ENCODE data around the gene SLCO3A1. TPM values are rescaled to one million over a fixed set of nuclear protein-coding genes. Genes with fewer than 3 reads are reported as not detected.

The SLCO3A1 gene
- total and polyA plus RNA-seq, 2 of the 8 experiments (the other 6 are each of a cell fraction or from before 2014, with no cell fraction given): 15.1 to 20.4 TPM

- Histone ChIP-seq H3K56ac (replicated peaks; ENCODE audit: insufficient read length, low read depth, low read length) (no peak overlapping the region), H4K5ac (ENCODE audit: insufficient read length, low read depth, low read length) (no peak overlapping the region), H2BK15ac (ENCODE audit: low read length) (no peak overlapping the region; the same call in 1 of the 2 replicates), H3K79me2 (ENCODE audit: control insufficient read depth in 1 of 2, insufficient read depth in 2 of 2, low read length in 2 of 2) (no peaks in the 10 kb centered on the region), H3K9me3 (ENCODE audit: insufficient read depth in 2 of 2, low read depth in 1 of 2, low read length in 1 of 2) (no peaks in the 10 kb centered on the region), H2AFZ (ENCODE audit: low read length) (no peak overlapping the region), H3K23me2 (ENCODE audit: low read depth, low read length) (no peaks in the 10 kb centered on the region), H3K9ac (replicated peaks in 1 of 4; ENCODE audit: extremely low read depth in 1 of 4, low read depth in 3 of 4, low read length in 3 of 4) (no peak overlapping the region), H3K27me3 (replicated peaks in 1 of 4; ENCODE audit: control insufficient read depth in 3 of 4, extremely low read depth in 1 of 4, insufficient read depth in 3 of 4, low read length in 3 of 4) (no peaks in the 10 kb centered on the region), H2AK5ac (ENCODE audit: low read depth, low read length) (no peak overlapping the region), H2BK5ac (ENCODE audit: low read depth, low read length) (no peak overlapping the region), H3K4ac (replicated peaks; ENCODE audit: insufficient read length, low read depth, low read length) (no peak overlapping the region), H2BK12ac (ENCODE audit: low read depth, low read length) (no peak overlapping the region), H3K36me3 (ENCODE audit: control insufficient read depth in 2 of 4, insufficient read depth in 4 of 4, low read length in 3 of 4) (no peaks in the 10 kb centered on the region), H3K14ac (ENCODE audit: insufficient read length) (no peak overlapping the region), H4K91ac (replicated peaks; ENCODE audit: insufficient read length, low read length) (no peak overlapping the region), H3K4me3 (ENCODE audit: extremely low read depth in 1 of 4, insufficient read depth in 2 of 4, low read depth in 3 of 4, low read length in 4 of 4) (no peak overlapping the region), H3K4me2 (ENCODE audit: insufficient read depth in 1 of 2, low read depth in 2 of 2, low read length in 2 of 2) (no peak overlapping the region), H3K18ac (ENCODE audit: extremely low read depth, low read length) (no peak overlapping the region), H3K79me1 (ENCODE audit: low read depth, low read length) (0 out of 2 replicates have a peak, but pooled peaks cover 2% of the 10 kb centered on the region), H4K20me1 (replicated peaks in 1 of 2; ENCODE audit: control insufficient read depth in 1 of 2, insufficient read depth in 2 of 2, low read length in 2 of 2) (no peaks in the 10 kb centered on the region), H4K8ac (ENCODE audit: extremely low read depth, insufficient read depth, low read length) (no peak overlapping the region), H2BK120ac (replicated peaks; ENCODE audit: low read depth, low read length) (no peak overlapping the region), H3K4me1 (replicated peaks in 1 of 4; ENCODE audit: control insufficient read depth in 3 of 4, insufficient read depth in 4 of 4, low read length in 3 of 4) (peaks cover 0 to 4% (median 0%) of the 10 kb centered on the region in 4 experiments; a peak in 2 of 7 replicates), H2BK20ac (ENCODE audit: low read length) (no peak overlapping the region), H3K23ac (ENCODE audit: insufficient read length) (no peak overlapping the region), H3K27ac (ENCODE audit: low read depth, low read length) (no peak overlapping the region)
- no peak for TF ChIP-seq NRF1 (IDR thresholded peaks at IDR 0.05; ENCODE audit: low read depth, low read length)
- no peak for TF ChIP-seq TCF12 (IDR thresholded peaks at IDR 0.05; ENCODE audit: low read depth, low read length)
- TF ChIP-seq BRCA1 (IDR thresholded peaks at IDR 0.05; ENCODE audit: low read depth, low read length): no peak
- TF ChIP-seq MAFK (IDR thresholded peaks at IDR 0.05; ENCODE audit: low read depth, low read length): no peak
- TF ChIP-seq CBX5 (IDR thresholded peaks at IDR 0.05; ENCODE audit: low read depth, low read length): no peak
- no peak for TF ChIP-seq ATF3 (IDR thresholded peaks at IDR 0.05; ENCODE audit: insufficient read depth, low read depth, low read length)
- no peak for TF ChIP-seq FOSL1 (IDR thresholded peaks at IDR 0.05; ENCODE audit: insufficient read depth, low read depth, low read length)
- no peak for TF ChIP-seq JUND (IDR thresholded peaks at IDR 0.05; ENCODE audit: low read length)
- TF ChIP-seq CEBPB (IDR thresholded peaks at IDR 0.05; ENCODE audit: low read depth, low read length): no peak
- POLR2A ChIA-PET (ENCODE audit: partially characterized antibody): interaction anchor here (0.6 to 0.7 kb wide), 2 partner anchors 48 to 233 kb away, joined by 3 read pairs; no protein-coding TSS in a partner anchor
- CTCF ChIA-PET (ENCODE audit: partially characterized antibody): interaction anchor here (1.0 to 1.9 kb wide), 5 partner anchors 9 to 173 kb away, joined by 3 to 8 read pairs (median 3); no protein-coding TSS in a partner anchor
- DNase-seq (ENCODE audit: low read depth in 1 of 2, low spot score in 2 of 2) (no peak), FAIRE-seq (no peak)
- 90% methylated on average over 3 of the region's 3 CpGs; no CpG with 5 or more reads in 1 of the 2 experiments for WGBS, 2 experiments (ENCODE audit: extremely low coverage in 1 of 2, insufficient coverage in 1 of 2, insufficient read length in 1 of 2, insufficient replicate concordance in 2 of 2, low coverage in 1 of 2, low lambda C conversion rate in 2 of 2, missing lambda C conversion rate in 1 of 2)
Observed at GRCh38 chr15:92141607-92142006, 288.1 kb downstream of the SLCO3A1 start.
